T-helper 2 cell (primary cell): ENCODE results near the gene ZDHHC1.
A peak's percentile ranks its signal among the peaks of the same experiment; 100 is the strongest.

ENCODE experiments used
- DNase-seq, 5 experiments: peaks; one replicate each; pipeline versions ENCODE4 v3.0.0 to v3.0.0-alpha.2; 2012 to 2022

ZDHHC1 gene

DNA sequence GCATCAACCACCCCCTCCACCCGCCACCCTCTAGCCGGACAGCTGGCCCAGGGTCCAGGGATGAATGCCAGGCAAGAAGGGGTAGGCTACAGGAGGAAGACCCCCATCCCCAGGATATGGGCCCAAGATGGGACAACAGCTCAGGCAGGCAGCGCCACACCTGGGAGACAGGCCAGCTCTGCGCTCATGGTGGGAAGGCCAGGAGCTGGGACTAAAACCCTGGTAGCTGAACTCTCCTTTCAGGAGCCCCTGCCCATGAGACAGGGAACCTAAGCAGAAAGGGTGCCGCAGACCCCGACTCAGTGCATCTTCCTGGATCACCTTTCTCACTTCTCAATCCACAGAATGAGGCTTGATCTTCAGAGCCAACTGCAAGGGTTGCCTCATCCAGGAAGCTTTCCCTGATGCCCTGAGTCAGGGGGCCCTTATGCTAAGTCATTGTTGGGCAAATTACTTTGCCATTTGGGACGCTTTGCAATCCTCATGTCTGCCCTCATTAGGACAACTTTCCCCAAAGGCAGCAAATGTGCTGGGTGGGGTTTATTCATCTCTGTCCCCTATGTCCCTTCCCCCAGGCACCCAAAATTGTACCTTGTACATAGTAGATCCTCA lies 9.0 kb downstream of the ZDHHC1 start:
- DNase-seq = no peak

GRCh38 chr16:67406111-67406971 lies 9.9 kb downstream of the ZDHHC1 start:
- no peak for DNase-seq

- no peak for DNase-seq
These were observed 10.9 kb downstream of the ZDHHC1 start for GRCh38 chr16:67405336-67405735.

- DNase-seq = no peak
These were observed 11.5 kb downstream of the ZDHHC1 start for GRCh38 chr16:67404740-67405226.

DNA sequence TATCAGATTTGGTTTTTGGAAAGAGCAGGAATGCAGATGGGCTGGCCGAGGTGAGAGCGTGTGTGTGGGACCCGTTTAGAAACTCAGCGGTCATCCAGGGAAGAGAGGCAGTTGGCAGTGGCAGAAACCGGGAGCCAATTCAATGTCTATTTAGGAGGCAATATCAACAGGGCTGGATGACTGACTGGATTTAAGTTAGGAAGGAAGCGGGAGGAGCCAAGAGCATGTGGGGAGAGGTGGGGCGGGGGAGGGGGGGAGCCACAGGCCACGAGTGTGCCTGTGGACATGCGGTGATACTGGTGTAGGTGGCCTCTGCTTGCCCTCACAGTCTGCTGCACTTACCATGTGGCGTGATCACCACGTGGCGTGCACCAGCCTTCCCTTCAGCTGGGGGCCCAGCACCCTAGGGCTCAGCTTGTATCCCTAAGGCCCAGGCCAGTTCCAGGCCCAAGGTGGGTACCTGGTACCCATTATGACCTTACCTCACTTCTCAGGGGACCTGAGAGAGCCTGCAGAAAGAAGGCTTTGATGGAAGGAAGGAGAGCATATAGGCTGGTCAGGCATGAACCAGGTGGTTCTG lies 12.2 kb downstream of the ZDHHC1 start:
- no peak for DNase-seq

GRCh38 chr16:67400901-67401300 lies 15.4 kb downstream of the ZDHHC1 start:
- no peak for DNase-seq

DNA sequence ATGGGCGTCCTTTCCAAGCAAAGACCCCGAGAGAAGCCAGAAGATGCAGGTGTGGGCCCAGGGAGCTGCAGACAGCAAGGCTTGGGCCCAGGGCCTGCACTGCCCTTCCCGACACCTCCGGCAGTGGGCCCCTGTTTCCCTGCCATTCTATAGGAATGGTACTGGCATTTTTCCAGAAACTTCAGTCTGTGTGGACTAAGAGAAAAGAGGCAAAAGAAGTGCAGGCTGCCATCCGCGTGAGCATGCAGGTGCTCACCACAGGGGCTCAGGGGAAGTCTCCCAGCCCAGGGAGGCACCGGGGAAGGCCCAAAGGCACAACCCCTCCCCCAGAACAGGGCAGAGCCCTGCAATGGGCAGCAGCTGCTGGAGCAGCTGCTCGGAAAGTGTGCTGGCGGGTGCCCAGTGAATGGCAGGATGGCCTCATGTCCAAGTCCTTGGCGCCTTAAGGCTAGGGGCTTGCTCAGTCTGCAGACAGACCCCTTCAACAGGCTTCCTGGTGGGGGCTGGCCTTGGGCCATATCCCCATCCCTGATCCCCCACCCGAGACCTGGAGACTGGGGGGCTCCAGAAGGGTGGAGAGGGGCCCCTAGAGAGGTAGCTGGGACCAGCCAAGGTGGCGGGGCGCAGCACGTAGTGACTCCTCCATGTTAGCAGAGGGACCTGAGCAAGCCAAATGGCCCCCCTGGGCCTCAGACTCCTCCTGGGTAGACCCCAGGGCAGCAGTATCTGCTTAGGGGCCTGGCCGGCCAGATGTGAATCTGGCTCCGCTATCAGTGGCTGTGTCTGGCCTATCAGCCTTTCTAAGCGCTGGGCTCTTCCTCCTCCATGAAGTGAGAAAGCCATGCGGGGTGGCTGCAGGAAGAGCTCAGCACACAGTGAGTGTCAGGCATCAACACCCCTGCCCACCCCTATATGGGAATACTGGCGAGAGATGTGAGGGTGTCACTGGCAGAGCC lies 16.2 kb downstream of the ZDHHC1 start:
- DNase-seq = no peak

DNA sequence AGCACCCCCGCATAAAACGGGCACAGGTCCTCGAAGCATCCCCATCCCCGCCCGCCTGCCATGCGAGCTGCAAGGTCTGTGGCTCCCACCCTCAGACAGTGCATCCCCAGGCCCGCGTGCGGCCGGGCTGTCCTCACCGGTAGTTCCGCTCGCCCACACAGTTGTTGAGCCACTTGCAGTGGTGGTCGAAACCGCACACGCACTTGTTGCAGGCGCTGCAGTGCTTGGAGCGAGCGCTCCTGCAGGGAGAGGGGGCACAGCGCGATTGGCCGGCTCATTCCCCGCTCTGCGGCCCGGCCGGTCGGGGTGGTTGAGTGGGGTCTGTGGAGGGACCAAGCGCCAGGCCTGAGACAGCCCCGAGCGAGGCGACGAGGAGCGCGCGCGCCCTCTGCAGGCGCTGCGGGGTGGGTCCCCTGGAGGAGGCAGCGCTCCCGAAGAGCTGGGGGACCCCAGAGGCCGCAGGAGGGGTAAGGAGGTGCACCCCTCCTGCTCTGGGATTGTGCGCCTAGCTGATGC lies 17.0 kb downstream of the ZDHHC1 start:
- peak in 2 of 5 experiments; percentile 36 to 42 for DNase-seq

- DNase-seq = no peak
These were observed 17.6 kb downstream of the ZDHHC1 start for GRCh38 chr16:67398546-67399217.

GRCh38 chr16:67397812-67398545 lies 18.3 kb downstream of the ZDHHC1 start:
- DNase-seq = no peak

GRCh38 chr16:67397036-67397801 lies 19.1 kb downstream of the ZDHHC1 start:
- DNase-seq = no peak

GRCh38 chr16:67396159-67397035 lies 19.9 kb downstream of the ZDHHC1 start:
- no peak for DNase-seq

GRCh38 chr16:67395458-67396158 lies 20.7 kb downstream of the ZDHHC1 start:
- no peak for DNase-seq

- no peak for DNase-seq
These were observed 21.2 kb downstream of the ZDHHC1 start for GRCh38 chr16:67395105-67395457.

DNA sequence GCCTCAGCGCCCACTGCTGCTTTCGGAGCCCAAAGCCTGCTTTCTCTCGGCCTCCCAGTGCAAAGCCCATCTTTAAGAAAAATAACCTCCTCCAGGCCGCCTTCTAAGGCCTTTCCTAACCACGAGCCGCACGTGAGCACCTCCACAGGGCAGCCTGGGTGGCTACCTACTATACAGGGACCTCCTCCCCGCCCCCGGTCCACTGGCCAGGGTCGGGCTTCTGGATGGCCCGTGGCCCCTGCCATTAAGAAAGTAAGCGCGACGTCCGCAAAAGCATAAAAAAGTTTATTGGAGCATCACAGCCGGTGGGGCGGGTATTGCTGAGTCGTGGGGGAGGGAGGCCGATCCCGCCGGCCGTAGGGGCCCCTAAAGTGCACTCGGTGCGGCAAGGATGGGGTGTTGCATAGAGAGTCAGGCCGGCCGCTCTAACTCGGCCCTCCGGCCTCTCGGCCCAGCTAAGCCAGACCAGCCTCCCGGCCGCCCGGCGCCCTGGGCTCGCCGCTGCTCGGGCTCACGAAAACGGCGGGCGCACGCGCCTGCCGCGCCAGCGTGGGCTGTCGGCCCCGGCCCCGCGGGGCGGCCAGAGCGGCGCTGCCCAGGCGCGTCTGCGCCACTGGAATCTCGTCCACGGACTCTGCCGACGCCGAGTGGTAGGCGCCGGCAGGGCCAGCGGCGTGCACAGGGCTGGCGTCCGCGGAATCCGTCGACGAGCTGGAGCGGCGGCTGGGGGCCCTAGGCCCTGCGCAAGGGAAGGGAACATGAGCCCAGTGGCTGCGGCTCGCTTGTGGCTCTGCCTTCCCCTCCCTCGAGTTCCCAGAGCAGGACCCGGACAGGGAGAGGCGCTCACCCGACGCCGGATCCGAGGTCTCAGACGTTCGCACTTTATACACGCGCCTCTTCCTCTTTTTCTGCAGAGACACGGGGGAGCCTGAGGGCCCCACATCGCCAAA lies 21.8 kb downstream of the ZDHHC1 start:
- no peak for DNase-seq

DNA sequence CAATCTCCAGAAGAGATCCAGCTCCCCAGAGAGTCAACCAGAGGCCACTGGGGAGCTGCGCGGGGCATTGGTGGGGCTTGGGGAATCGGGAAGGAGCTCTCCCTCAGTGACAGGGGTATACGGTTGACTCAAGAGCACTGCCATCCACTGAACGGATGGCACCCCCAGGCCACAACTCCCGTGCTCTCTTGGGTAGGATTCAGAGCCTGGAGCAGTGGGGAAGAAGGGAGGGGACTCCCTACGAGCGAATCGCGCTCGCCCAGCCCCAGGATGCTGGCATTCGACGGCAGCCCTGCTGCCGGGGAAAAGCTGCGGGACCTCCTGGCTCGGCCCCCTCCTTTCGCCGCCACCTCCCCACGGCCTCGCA lies 22.5 kb downstream of the ZDHHC1 start:
- DNase-seq = no peak

GRCh38 chr16:67393111-67393787 lies 23.0 kb downstream of the ZDHHC1 start, which contains the start of gene TPPP3:
TSS of gene TPPP3 (minus strand) at chr16:67393498. CDS start at chr16:67391111, 2,387 bp downstream.
- DNase-seq = peak in 1 of 5 experiments; percentile 30
